ENCODE data around the gene RALY. TPM values are rescaled to one million over a fixed set of nuclear protein-coding genes. Genes with fewer than 3 reads are reported as not detected.
A peak's percentile ranks its signal among the peaks of the same experiment; 100 is the strongest.

Gene RALY
- total and polyA plus RNA-seq, 2 experiments from 2014 or later: 122 to 240 TPM

DNA sequence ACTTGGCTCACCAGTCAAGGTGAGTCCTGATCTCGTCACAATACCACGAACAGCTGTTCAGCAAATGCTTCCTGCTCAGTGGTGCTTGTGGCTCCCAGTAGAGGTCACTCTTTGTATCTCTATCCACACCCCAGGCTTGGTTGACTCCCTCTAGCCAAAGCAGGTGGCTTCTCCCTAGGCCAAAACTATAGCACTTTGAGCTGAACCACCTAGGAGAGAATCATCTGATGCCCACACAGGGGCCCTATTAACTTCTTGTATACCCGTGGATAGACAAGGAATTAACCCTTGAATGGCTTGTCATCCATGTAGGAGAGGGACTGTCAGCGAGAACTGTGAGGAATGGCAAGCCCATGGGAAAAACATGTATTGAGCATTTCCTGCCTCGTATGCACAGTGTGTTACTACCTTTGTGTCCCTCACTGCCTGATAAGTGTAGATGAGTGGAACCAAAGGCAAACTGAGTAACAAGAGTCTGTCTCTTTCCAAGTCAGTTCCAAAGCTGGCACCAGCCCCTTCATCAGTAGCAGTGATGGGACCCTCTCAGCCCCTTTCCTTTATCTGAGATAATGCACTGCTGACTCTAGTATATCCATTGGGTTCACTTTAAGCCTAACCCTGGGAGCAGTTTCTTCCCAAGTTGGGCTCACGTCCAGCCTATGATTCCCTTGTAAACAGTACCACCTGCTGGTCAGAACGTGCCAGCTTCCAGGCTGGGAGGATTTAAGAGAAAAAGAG lies 75.8 kb downstream of the RALY start:
- Histone ChIP-seq H3K36me3 (replicated peaks; ENCODE audit: insufficient read depth, low read depth) (no peaks in the 10 kb centered on the region), H3K79me2 (peaks cover 67% of the 10 kb centered on the region), H3K9me2 (replicated peaks; ENCODE audit: insufficient read depth) (no peaks in the 10 kb centered on the region), H3K27ac (no peak overlapping the region), H3K4me2 (no peak overlapping the region), H4K20me1 (ENCODE audit: insufficient read depth, poor library complexity, severe bottlenecking) (peaks cover 67% of the 10 kb centered on the region), H2AFZ (no peak overlapping the region), H3K27me3 (no peaks in the 10 kb centered on the region), H3K4me1 (ENCODE audit: insufficient read depth) (peaks cover 10% of the 10 kb centered on the region), H3K9me3 (ENCODE audit: low read depth) (no peaks in the 10 kb centered on the region), H3K4me3 (no peak overlapping the region)
- TF ChIP-seq, protein P1, sequence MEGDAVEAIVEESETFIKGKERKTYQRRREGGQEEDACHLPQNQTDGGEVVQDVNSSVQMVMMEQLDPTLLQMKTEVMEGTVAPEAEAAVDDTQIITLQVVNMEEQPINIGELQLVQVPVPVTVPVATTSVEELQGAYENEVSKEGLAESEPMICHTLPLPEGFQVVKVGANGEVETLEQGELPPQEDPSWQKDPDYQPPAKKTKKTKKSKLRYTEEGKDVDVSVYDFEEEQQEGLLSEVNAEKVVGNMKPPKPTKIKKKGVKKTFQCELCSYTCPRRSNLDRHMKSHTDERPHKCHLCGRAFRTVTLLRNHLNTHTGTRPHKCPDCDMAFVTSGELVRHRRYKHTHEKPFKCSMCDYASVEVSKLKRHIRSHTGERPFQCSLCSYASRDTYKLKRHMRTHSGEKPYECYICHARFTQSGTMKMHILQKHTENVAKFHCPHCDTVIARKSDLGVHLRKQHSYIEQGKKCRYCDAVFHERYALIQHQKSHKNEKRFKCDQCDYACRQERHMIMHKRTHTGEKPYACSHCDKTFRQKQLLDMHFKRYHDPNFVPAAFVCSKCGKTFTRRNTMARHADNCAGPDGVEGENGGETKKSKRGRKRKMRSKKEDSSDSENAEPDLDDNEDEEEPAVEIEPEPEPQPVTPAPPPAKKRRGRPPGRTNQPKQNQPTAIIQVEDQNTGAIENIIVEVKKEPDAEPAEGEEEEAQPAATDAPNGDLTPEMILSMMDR (IDR thresholded peaks at IDR 0.05; ENCODE audit: poor library complexity): peak; percentile 97
- no peak for TF ChIP-seq EZH2 (IDR thresholded peaks at IDR 0.05; ENCODE audit: borderline replicate concordance)
- WGBS (ENCODE audit: low lambda C conversion rate, missing lambda C conversion rate): 41% methylated on average over 7 of the region's 7 CpGs
- DNase-seq (ENCODE audit: low spot score): peak; percentile 90

DNA sequence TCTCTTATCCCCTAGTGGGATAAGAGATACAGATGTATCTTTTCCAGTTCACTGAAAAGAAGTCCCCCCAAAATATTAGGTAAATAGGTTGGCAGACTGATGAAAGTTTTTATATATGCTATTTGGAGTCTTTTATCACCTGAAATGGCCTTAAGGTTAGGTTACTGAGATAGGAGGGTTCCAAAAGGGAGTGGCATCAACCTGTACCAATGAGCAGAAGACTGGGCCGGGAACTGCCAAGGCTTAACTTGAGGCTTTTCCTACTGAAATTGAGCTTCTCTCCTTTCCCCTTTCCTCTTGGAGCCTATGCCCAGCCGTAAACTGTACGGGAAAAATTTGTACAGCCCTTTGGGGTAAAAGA lies 76.3 kb downstream of the RALY start:
- H3K4me3 ChIP-seq: no peak overlapping the region
- H2AFZ ChIP-seq: no peak overlapping the region
- H3K9me2 ChIP-seq (replicated peaks; ENCODE audit: insufficient read depth): no peaks in the 10 kb centered on the region
- peaks cover 67% of the 10 kb centered on the region for H4K20me1 ChIP-seq (ENCODE audit: insufficient read depth, poor library complexity, severe bottlenecking)
- no peaks in the 10 kb centered on the region for H3K36me3 ChIP-seq (replicated peaks; ENCODE audit: insufficient read depth, low read depth)
- 93% methylated on average over 3 of the region's 3 CpGs for WGBS (ENCODE audit: low lambda C conversion rate, missing lambda C conversion rate)
- DNase-seq (ENCODE audit: low spot score): no peak
- no peak overlapping the region for H3K27ac ChIP-seq
- H3K9me3 ChIP-seq (ENCODE audit: low read depth): no peaks in the 10 kb centered on the region
- TF ChIP-seq, protein P1 (IDR thresholded peaks at IDR 0.05; ENCODE audit: poor library complexity): no peak
- TF ChIP-seq EZH2phosphoT487 (IDR thresholded peaks at IDR 0.05; ENCODE audit: low read depth, severe bottlenecking, unreplicated experiment) (no peak), EZH2 (IDR thresholded peaks at IDR 0.05; ENCODE audit: borderline replicate concordance) (no peak)
- H3K4me1 ChIP-seq (ENCODE audit: insufficient read depth): peaks cover 10% of the 10 kb centered on the region
- peaks cover 66% of the 10 kb centered on the region for H3K79me2 ChIP-seq
- H3K27me3 ChIP-seq: no peaks in the 10 kb centered on the region
- no peak overlapping the region for H3K4me2 ChIP-seq

DNA sequence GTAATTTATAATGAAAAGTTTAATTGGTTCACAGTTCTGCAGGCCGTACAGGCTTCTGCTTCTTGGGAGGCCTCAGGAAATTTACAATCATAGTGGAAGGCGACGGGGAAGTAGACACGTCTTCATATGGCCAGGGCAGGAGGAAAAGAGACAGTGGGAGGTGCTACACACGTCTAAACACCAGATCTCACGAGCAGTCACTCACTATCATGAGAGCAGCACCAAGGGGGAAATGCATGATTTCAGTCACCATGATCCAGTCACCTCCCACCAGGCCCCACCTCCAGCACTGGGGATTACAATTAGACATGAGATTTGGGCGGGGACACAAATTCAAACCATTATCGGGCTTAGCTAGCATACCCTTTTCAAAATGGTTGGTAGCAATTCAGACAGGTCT lies 77.1 kb downstream of the RALY start:
- Histone ChIP-seq H3K27me3 (no peaks in the 10 kb centered on the region), H3K4me1 (ENCODE audit: insufficient read depth) (peaks cover 9% of the 10 kb centered on the region), H3K79me2 (peaks cover 62% of the 10 kb centered on the region), H3K9me3 (ENCODE audit: low read depth) (no peaks in the 10 kb centered on the region), H3K9me2 (replicated peaks; ENCODE audit: insufficient read depth) (no peaks in the 10 kb centered on the region), H4K20me1 (ENCODE audit: insufficient read depth, poor library complexity, severe bottlenecking) (peaks cover 63% of the 10 kb centered on the region), H2AFZ (no peak overlapping the region), H3K36me3 (replicated peaks; ENCODE audit: insufficient read depth, low read depth) (no peaks in the 10 kb centered on the region), H3K4me3 (no peak overlapping the region), H3K4me2 (no peak overlapping the region), H3K27ac (no peak overlapping the region)
- DNase-seq (ENCODE audit: low spot score): no peak
- TF ChIP-seq, protein P1 (IDR thresholded peaks at IDR 0.05; ENCODE audit: poor library complexity): no peak
- TF ChIP-seq EZH2phosphoT487 (IDR thresholded peaks at IDR 0.05; ENCODE audit: low read depth, severe bottlenecking, unreplicated experiment) (no peak), EZH2 (IDR thresholded peaks at IDR 0.05; ENCODE audit: borderline replicate concordance) (no peak)
- 95% methylated on average over 8 of the region's 8 CpGs for WGBS (ENCODE audit: low lambda C conversion rate, missing lambda C conversion rate)

All from hepatocyte (in vitro differentiated cells).